Measurements from ENCODE around the gene CCDC8.
"Not testable (repeated sequence)": the region's sequence is repeated elsewhere in the genome, so short reads cannot be mapped to it uniquely, and the experiment has no call there.

Gene CCDC8

DNA sequence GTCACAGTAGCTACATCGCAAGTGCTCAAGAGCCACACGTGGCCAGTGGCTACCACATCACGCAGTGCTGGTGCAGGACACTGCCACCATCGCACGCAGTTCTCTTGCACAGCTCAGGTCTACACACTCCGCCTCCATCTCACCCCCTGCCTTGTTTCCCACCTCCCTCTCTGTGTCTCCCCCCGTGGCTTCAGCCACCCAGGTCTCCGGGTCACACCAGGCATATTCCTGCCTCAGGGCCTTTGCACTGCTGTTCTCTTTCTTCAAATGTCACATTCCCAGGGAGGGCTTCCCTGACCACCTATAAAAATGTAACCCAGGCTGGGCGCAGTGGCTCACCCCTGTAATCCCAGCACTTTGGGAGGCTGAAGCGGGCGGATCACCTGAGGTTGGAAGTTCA is 10.6 kb downstream of the CCDC8 start:
- DNase-seq, result no peak

DNA sequence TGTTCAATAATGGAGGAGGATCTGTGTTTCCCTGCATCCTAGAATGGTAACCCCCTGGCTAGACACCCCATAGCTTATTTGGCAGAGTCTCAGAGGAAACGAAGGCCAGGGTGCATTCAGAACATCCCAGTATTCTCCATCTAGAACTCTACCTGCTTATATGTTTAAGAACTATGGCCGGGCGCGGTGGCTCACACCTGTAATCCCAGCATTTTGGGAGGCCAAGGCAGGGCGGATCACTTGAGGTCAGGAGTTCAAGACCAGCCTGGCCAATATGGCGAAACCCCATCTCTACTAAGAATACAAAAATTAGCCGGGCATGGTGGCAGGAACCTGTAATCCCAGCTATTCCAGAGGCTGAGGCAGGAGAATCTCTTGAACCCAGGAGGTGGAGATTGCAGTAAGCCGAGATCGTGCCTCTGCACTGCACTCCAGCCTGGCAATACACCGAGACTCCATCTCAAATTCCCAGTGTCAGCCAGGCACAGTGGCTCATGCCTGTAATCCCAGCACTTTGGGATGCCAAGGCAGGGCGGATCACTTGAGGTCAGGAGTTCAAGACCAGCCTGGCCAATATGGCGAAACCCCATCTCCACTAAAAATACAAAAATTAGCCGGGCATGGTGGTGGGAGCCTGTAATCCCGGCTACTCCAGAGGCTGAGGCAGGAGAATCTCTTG is 15.4 kb downstream of the CCDC8 start:
- DNase-seq, result not testable (repeated sequence)

DNA sequence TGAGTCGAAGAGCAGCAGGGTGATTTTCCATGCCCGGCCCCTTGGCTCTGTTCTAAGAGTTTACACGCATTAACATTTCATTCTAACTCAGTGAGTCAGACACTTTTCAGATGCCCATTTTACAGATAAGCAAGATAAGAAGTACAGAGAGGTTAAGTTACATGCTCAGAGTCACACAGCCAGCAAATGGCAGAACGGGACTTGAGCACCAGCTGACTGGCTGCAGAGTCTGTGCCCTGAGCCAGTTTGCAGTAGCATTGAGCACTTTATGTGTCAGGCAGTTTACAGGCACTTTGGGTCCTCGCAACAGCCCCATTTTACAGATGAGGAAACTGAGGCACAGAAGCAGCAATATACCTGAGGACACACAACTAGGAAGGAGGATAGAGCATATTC is 19.0 kb downstream of the CCDC8 start:
- DNase-seq, result no peak

DNA sequence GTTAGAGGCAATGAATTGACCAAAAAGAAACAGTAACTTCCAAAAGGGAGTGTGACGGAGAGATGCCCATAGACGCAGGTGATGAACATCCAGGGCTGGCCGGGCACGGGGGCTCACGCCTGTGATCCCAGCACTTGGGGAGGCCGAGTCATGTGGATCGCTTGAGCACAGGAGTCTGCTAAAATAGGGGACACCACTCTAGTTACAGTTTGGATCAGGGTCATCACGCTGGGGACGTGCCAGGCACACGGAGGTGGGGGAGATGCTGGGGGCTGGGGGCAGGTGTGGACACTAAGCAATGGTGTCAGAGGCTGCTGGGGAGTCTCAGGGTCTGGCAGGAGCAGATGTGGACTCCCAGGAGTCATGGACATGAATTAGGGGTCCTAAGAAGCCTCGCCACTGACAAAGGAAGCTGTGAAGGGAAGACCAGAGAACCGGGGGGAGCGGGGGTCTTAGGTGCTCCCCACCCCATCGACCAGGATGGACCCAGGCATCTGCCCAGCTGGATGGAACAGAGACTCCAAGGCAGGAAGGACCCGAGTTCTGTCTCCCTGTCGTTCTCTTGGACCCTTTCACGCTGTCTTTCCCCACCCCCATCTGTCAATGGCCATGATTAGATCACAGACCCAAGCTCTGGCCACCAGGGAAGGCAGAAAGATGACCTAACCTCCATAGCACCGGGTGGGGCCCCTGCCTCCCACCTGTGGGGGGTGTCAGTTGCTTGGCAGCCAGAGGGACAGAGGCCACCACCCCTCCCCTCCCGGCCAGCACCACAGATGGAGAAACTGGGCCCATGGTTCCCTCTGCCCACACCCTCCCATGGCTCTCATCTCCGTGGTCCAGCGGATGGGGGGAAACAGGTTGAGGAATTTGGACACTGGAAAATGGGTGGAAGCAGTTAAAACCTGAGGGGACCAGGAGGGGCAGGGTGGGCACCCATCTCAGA is 19.6 kb downstream of the CCDC8 start:
- no peak for DNase-seq

DNA sequence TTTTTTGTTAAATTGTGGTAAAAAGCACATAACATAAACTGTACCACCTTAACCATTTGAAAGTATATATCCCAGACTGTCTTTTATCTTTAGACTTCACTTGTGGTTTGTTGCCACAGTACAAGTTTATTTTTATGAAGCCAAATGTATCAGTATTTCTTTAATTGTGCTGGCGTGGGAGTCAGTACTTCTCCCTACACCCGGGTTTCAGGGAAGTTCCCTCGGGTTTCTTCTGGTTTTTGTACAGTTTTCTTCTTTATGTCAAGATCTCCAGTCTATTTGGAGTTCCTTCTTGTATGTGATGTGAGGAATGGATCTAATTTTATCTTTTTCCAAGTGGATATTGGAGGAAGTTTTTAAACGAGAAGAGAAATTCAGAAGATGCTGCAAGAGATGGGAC is 20.5 kb downstream of the CCDC8 start:
- no peak for DNase-seq

DNA sequence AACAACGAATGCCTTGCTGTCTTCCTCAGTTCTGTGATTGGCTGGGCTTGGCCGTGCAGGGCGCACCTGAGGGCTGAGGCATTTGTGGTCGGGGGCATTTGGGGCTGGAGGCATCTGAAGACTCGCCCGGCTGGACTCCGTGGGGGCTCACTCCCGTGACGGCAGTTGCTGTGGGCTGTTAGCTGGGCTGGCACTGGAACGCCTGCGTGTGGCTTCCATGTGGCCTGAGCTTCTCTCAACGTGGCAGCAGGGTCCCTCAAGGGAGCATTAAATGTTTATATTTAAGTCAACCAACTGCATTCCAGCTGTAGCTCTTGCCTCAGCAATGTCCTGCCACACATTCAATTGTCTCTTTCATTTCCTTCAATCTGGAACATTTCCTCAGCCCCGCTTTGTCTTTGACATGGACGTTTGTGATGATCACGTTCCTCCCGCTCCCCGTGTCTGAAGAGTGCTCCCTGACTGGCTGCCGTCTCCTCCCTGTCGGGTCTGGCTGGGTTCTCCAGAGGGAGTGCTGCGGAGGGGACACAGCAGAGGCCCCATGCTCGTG is 21.0 kb downstream of the CCDC8 start:
- DNase-seq, result no peak

DNA sequence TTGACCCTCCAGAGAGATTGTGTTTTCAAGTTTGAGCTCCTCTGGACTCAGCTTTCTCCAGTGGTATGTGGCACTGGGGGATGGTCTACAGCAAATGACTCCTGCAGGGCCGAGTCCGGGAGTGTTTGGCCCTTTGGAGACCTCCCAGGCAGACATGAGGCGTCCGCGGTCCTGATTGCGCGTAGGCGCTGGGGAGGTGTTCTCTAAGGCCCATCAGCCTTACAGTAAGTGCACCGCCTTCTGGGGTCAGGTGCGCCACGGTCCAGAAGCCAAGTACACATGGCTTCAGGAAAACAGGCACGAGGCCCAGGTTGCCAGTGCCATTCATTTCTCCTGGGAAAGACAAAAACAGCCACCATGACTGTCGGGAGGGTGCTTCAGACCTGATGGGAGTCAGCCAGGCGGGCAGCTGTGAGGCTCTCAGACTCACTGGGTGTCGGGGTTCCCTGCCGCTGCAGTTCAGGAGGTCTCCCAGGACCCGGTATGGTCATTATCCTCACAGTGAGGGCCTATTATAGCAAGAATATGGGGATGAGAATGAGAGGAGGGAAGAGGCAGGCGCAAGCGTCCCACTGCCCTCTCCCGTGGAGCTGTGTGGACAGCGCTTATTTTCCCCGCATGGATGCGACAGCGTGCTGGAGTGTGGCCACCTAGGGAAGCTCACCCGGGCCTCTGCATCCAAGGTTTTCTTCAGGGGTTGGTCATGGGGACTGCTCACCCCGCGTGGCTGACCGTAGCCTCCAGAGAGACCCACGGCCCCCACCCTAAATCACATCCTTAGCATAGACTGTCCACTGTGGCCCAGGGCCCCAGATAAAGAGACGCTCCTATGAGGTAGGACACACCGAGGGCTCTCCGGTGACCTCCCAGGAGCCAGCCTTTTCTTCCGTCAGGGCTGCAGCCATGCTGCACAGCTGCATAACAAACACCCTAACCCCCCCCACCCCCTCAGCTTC is 21.8 kb downstream of the CCDC8 start:
- no peak for DNase-seq

DNA sequence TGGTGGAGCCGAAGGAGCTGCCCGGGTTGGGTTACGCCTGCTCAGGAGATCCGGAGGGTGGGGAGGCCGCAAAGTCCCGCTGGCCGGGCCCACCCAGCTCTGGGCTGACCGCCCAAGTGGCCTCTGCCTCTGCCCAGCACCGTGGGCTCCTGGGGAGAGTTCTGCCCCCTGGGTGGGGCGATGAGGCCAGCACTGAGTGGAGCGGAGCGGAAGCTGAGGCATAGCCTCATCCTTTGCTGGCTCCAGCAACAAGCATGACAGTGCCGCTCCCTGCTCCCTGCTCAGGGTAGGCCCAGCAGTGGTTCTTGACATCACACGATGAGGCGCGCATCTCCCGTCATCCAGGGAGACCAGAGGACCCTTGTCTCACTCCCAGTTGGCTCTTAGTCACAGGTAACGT is 22.5 kb downstream of the CCDC8 start:
- DNase-seq, result no peak

DNA sequence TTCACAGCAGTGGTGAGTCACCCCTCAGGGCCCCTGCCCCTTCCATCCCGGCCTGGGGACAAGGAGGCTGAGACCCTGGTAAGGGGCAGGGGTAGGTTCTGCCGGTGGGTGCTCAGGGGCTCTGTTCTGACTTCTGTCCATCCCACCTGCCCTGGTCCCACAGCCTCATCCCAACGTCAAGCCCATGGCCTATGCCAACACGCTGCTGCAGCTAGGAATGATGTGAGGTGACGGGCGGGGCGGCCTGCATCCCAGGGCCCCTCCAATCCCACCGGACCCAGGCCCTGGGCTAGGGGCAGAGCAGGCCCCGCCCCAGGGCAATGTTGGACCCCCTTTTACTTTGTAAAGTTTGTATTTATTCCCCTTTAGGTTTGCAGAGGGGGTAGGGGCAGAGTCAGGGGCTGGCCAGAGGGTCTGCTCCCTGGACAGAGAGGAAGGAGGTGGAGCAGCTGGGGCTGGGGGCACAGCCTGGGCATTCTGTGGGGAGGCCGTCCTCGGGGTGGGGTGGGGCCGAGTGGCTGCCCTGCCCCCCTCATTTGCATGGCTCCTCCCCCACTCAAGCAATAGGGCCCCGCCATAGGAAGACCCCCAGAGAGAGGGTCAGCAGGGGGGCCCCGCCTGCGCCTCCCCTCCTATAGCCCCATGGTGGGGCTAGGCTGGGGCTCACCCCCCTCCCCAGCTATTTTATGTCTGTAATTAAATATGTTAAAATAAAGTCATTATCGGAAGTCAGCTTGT is 23.1 kb downstream of the CCDC8 start:
- DNase-seq, result no peak

DNA sequence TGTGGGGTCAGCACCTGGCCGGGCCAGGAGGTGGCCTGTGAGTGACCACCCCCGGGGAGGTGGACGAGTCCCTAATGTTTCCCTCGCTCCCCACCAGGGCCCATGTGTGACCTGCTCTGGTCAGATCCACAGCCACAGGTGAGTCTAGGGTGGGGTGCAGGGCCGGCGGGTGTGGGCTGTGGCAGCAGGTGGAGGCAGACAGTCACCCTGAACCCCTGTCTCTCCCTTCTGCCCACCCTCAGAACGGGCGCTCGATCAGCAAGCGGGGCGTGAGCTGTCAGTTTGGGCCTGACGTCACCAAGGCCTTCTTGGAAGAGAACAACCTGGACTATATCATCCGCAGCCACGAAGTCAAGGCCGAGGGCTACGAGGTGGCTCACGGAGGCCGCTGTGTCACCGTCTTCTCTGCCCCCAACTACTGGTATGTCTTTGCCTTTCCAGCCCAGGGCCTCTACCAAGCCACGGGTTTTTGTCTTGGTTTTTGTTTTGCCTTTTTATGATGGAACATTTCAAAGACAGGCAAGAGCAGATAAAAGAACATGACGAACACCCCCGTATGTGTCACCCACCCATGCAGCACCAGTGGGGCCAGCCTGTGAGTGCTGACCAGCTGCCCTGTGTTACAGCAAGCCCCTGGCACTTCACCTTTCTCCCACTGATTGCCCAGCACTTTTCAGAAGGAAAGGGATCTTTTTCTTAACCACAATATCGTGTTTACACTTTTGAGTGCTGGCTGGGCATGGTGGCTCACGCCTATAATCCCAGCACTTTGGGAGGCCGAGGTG is 24.9 kb downstream of the CCDC8 start:
- DNase-seq, result no peak

DNA sequence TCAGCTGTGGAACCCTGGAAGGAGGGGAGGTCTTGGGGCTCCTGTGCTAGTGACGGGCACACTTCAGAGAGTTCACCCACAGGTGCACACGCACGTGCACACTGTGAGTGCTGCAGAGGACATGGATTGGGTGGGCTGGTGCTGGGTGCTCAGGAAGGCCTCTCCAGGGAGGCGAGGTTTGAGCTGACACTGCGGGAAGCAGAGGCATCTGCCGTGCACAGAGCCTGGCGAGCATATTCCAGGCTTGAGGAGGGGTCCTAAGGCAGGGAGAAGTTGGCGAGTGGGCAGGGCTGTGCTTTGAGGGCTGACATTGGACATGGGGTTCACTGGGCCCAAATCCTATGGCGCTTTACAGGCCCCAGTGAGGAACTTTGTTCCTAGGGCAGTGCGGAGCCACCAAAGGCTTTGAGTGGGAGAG is 25.6 kb downstream of the CCDC8 start:
- no peak for DNase-seq

DNA sequence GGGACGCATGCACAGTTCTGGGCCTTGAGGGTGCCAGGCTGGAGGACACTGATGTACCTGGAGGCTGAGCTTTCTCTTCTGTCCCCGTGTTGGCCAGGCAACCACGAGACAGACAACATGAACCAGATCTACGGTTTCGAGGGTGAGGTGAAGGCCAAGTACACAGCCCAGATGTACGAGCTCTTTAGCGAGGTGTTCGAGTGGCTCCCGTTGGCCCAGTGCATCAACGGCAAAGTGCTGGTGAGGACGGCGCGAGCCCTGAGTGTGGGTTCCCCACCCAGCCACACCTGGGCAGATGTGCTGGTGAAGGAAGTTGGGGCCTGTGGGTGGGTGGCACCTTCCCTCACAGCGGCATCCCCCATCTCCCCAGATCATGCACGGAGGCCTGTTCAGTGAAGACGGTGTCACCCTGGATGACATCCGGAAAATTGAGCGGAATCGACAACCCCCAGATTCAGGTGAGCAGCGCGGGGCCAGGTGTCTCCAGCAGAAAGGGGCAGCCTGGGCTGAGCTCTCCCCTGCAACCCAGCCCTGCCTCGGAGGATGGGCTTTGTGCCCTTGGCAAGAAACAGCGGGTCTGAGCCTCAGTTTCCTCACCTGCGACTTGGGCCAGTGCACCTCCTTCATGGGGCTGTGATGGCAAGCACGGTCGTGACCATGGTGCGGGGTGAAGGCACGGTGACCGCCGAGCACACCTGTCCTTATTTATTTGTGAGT is 26.2 kb downstream of the CCDC8 start:
- no peak for DNase-seq

DNA sequence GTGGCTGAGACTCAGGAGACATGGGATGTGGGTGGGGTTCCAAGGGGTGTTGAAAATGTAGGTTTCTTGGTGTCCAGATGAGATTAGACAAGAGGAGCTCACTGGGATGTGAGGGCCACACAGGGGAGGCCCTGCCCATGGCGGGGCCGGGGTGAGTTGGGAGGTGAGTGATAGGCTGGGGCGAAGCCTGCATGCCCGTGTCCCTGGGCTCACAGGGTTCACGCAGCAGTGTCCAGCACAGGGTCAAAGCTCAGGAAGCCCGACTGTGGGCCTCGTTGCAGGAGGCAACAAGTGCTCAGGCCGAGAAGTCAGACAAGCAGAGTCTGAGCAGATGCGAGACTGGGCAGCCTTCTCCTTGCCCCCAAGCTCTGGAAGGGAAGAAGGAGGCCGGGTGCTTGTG is 27.2 kb downstream of the CCDC8 start:
- no peak for DNase-seq

DNA sequence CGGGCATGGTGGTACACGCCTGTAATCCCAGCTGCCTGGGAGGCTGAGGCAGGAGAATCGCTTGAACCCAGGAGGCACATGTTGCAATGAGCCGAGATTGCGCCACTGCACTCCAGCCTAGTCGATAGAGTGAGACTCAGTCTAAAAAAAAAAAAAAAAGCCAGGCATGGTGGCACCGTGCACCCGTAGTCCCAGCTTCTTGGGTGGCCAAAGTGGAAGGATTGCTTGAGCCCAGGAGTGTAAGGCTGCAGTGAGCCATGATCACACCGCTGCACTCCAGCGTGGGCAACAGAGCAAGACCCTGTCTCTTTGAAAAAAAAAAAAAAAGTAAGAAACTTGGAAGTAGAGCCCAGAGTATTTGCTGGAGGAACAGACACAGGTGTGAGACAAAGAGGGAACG is 27.7 kb downstream of the CCDC8 start:
- no peak for DNase-seq

DNA sequence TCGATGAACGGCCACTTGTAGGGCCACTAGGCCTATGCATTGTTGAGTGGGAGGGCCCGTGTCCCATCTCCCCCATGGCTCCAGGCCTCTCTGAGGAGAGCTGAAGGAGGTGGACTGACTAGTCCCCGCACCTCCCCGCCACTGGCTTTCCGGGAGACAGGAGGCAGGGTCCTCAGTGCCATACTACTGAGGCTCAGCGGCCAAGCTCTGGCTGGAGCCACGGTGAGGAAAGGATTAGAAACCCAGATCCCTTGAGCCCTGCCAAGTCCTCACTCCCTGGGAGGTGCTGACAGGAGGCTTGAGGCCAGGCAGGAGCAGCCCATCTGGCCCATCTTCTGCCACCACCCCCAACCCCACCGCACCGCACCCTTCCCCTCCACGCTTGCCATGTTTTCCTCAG is 29.0 kb downstream of the CCDC8 start:
- DNase-seq, result no peak

DNA sequence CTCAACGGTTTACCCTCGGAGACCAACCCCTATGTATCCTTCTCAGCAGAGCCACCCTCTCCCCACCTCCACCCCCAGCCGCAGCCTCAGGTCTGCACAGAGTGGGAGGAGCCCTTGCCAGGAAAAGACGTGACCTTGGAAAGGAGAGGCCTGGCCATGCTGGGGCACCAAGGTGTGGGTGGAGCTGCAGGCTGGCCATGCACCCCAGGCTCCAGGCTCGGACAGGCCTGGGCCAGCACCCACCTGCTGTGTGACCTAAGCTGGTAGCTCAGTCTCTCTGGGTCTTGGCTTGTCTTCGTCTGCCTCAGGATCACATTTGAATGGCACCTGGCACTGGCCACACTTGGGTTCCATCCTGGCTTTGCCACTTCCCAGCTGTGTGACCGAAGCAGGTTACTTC is 29.5 kb downstream of the CCDC8 start:
- DNase-seq, result no peak

DNA sequence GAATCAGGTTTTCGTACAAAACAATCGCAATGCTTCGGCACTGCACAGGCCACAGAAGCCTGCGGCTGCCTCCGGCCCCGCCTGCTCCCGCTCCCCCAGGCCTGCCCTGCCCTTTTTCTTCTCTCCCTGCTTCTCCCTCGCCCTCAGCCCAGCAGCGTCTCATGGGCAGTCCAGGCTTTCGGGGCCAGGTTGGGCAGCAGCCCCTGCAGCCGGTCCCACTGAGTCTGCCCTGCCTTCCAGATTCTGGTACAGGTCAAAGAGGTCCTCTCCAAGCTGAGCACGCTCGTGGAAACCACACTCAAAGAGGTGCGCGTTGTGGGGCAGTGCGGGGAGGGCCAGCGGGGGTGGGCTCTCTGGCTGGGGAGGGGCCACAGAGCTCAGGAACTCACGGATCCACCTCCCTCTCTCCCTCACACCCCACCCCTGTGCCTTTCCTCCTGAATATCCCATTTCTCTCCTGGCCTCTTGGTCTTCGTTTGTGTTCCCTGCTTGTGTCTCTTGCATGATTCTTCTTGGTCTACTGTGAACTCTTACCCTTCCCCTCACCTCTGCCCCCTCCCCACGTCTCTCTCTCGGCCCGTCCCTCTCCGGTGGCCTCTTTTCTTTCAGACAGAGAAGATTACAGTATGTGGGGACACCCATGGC is 30.1 kb downstream of the CCDC8 start:
- DNase-seq, result no peak

DNA sequence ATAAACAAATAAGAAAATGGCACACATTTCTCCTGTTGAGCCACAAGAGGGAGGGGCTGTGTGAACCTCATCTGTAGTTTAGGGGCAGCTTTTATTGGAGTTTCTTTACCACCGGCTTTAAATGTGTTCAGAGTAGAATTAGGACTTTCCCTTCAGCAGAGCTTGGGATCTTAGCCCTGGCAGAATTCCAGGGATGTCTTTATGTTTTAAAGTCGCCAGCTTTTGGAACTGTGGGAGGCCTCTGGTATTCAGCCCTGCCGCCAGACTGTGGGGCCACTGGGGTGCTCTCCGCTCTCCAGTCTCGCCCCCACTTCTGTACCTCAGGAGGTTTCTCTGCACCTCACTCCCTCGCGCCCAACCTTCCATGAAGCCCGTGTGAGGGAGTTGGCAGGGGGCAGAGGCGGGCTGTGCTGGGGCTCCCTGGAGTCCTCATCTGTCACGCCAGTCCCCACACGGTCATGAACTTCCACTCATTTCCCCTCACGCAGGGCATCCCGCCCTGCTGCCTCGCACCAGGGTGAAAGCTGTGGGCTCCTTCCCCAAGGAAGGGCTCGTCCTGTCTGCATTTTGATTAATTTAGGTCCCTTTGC is 31.5 kb downstream of the CCDC8 start:
- DNase-seq, result no peak

DNA sequence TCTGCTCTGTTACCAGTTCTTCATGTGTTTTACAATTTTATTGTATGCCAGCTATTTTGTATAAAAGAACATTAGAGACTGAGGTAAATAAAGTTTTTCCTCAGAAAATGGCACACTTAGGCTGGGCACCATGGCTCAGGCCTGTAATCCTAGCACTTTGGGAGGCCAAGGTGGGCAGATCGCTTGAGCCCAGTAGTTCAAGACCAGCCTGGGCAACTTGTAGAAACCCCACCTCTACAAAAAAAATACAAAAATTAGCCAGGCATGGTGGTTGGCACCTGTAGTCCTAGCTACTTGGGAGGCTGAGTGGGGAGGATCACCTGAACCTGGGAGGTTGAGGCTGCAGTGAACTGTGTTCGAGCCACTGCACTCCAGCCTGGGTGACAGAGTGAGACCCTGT is 32.0 kb downstream of the CCDC8 start:
- no peak for DNase-seq

DNA sequence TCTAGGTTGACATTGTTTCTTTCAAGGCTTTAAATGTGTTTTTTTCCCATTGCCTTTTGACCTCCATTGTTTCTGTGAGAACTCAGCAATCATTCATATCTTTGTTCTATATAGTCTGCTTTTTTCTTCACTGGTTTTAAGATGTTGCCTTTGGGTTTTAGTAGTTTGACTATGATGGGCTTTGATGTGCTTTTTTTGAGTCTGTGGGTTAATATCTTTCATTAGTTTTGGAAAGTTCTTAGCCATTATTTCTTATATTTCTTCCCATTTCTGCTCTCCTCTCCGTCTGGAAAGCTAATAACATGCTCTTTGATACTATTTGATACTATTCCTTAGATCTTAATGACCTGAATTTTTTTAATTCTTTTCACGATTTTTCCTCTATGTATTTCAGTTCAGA is 32.7 kb downstream of the CCDC8 start:
- no peak for DNase-seq

Measured in CD4-positive, alpha-beta T cell treated with Interleukin-21 for 1 hour (primary cell).